Measurements from ENCODE around the gene SOX1. TPM values are rescaled to one million over a fixed set of nuclear protein-coding genes. Genes with fewer than 3 reads are reported as not detected.

SOX1 gene
- total and polyA plus RNA-seq, 11 donors = not detected

DNA sequence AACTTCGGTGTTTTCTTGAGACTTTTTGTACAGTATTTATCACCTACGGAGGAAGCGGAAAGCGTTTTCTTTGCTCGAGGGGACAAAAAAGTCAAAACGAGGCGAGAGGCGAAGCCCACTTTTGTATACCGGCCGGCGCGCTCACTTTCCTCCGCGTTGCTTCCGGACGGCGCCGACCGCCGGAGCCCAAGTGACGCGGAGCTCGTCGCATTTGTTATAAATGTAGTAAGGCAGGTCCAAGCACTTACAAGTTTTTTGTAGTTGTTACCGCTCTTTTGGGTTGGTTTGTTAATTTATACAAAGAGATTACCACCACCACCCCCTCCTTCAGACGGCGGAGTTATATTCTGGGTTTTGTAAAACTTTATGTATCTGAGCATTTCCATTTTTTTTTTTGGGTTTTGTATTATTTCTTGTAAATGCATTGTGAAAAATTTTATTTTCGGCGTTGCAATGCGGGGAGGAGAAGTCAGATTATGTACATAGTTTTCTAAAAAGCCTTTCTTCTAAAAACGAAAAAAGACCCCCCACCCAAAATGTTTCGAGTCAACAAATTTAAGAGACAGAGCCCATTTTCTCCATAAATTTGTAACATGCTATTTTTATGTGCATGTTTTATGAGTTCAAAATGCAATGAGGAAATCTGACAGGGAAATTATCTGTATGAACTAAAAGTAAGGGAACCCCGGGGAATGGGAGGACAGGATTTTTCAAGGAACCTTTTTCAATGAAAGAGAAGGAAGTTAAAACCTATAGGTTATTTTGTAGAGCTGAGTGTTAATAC is 2.3 kb downstream of the SOX1 start:
- Histone ChIP-seq H3K4me1 (peaks cover 0 to 48% (median 11%) of the 10 kb centered on the region in 12 donors), H3K36me3 (no peaks in the 10 kb centered on the region), H3K27me3 (peaks cover 74 to 95% (median 86%) of the 10 kb centered on the region in 9 donors), H3K4me3 (peak overlapping the region in 1 of 12 donors; percentile 8), H3K9me3 (no peaks in the 10 kb centered on the region), H3K27ac (no peak overlapping the region)
- WGBS, 4 donors = 3 to 5% (median 4%) methylated on average over 33 of the region's 33 CpGs
- no peak for TF ChIP-seq CTCF (IDR thresholded peaks at IDR 0.05)
- TF ChIP-seq POLR2A (IDR thresholded peaks at IDR 0.05) = no peak
- no peak for DNase-seq
- no peak for ATAC-seq
- intact Hi-C loops (cut with DNase I) = loop anchor here in 1 of 10 donors (10.0 kb wide), 1 partner anchor 376 kb away; no protein-coding TSS in a partner anchor

- WGBS, 4 donors = 7 to 13% (median 8%) methylated on average over 17 of the region's 17 CpGs
- ATAC-seq = no peak
- intact Hi-C loops (cut with DNase I) = loop anchor here in 1 of 10 donors (10.0 kb wide), 1 partner anchor 375 kb away; no protein-coding TSS in a partner anchor
- Histone ChIP-seq H3K4me1 (peaks cover 0 to 48% (median 11%) of the 10 kb centered on the region in 12 donors), H3K9me3 (no peaks in the 10 kb centered on the region), H3K27me3 (peaks cover 74 to 95% (median 86%) of the 10 kb centered on the region in 9 donors), H3K27ac (no peak overlapping the region), H3K4me3 (peak overlapping the region in 1 of 12 donors; percentile 8), H3K36me3 (no peaks in the 10 kb centered on the region)
- no peak for DNase-seq
- TF ChIP-seq CTCF (IDR thresholded peaks at IDR 0.05) = no peak
- no peak for TF ChIP-seq POLR2A (IDR thresholded peaks at IDR 0.05)
Observed at GRCh38 chr13:112069845-112070251, 2.9 kb downstream of the SOX1 start.

- Histone ChIP-seq H3K27ac (no peak overlapping the region), H3K9me3 (no peaks in the 10 kb centered on the region), H3K27me3 (peaks cover 74 to 95% (median 86%) of the 10 kb centered on the region in 9 donors), H3K4me1 (peaks cover 0 to 43% (median 8%) of the 10 kb centered on the region in 12 donors), H3K36me3 (no peaks in the 10 kb centered on the region), H3K4me3 (no peak overlapping the region)
- no peak for ATAC-seq
- DNase-seq = no peak
- WGBS, 4 donors = 21 to 29% (median 25%) methylated on average over 13 of the region's 13 CpGs
- intact Hi-C loops (cut with DNase I) = no loop called here
- no peak for TF ChIP-seq CTCF (IDR thresholded peaks at IDR 0.05)
- no peak for TF ChIP-seq POLR2A (IDR thresholded peaks at IDR 0.05)
Observed at GRCh38 chr13:112071102-112071722, 4.3 kb downstream of the SOX1 start.

All from heart left ventricle (tissue), 16 donors.